ENCODE measurements around the gene MRPS2.

GRCh38 chr9:135504262-135505243 is 4.1 kb downstream of the MRPS2 start:
- TF ChIP-seq EZH2 (IDR thresholded peaks at IDR 0.05; ENCODE audit: borderline replicate concordance) = no peak
- TF ChIP-seq, protein P1, sequence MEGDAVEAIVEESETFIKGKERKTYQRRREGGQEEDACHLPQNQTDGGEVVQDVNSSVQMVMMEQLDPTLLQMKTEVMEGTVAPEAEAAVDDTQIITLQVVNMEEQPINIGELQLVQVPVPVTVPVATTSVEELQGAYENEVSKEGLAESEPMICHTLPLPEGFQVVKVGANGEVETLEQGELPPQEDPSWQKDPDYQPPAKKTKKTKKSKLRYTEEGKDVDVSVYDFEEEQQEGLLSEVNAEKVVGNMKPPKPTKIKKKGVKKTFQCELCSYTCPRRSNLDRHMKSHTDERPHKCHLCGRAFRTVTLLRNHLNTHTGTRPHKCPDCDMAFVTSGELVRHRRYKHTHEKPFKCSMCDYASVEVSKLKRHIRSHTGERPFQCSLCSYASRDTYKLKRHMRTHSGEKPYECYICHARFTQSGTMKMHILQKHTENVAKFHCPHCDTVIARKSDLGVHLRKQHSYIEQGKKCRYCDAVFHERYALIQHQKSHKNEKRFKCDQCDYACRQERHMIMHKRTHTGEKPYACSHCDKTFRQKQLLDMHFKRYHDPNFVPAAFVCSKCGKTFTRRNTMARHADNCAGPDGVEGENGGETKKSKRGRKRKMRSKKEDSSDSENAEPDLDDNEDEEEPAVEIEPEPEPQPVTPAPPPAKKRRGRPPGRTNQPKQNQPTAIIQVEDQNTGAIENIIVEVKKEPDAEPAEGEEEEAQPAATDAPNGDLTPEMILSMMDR (IDR thresholded peaks at IDR 0.05; ENCODE audit: poor library complexity) = peak; percentile 64
